ENCODE results near the gene ATP9A.

- TF ChIP-seq CTCF (IDR thresholded peaks at IDR 0.05) (no peak), POLR2A (IDR thresholded peaks at IDR 0.05) (no peak)
These were observed 47.3 kb downstream of the ATP9A start for GRCh38 chr20:51720854-51721253.

Data from right lobe of liver (tissue), 4 donors.